ENCODE data around the gene TUG1.

The TUG1 gene

GRCh38 chr22:30926706-30927105, 42.4 kb upstream of the TUG1 start:
- no peak for TF ChIP-seq CTCF (conservative IDR thresholded peaks at IDR 0.05; ENCODE audit: low read depth, low read length)
- H3K4me3 ChIP-seq (ENCODE audit: low read depth, low read length) = no peak overlapping the region
- DNase-seq (ENCODE audit: low read depth) = no peak

GRCh38 chr22:30927806-30928205, 41.3 kb upstream of the TUG1 start:
- no peak for TF ChIP-seq CTCF (conservative IDR thresholded peaks at IDR 0.05; ENCODE audit: low read depth, low read length)
- H3K4me3 ChIP-seq (ENCODE audit: low read depth, low read length) = no peak overlapping the region
- no peak for DNase-seq (ENCODE audit: low read depth)

- no peak for TF ChIP-seq CTCF (conservative IDR thresholded peaks at IDR 0.05; ENCODE audit: low read depth, low read length)
Observed at GRCh38 chr22:30928401-30928800, 40.7 kb upstream of the TUG1 start.

GRCh38 chr22:30930228-30930627, 38.8 kb upstream of the TUG1 start:
- no peak for DNase-seq (ENCODE audit: low read depth)
- no peak for TF ChIP-seq CTCF (conservative IDR thresholded peaks at IDR 0.05; ENCODE audit: low read depth, low read length)
- H3K4me3 ChIP-seq (ENCODE audit: low read depth, low read length) = no peak overlapping the region

More at GRCh38 chr22:30928401-30928800, 40.7 kb upstream of the TUG1 start:
- H3K4me3 ChIP-seq (ENCODE audit: low read depth, low read length) = no peak overlapping the region
- no peak for DNase-seq (ENCODE audit: low read depth)

- no peak for TF ChIP-seq CTCF (conservative IDR thresholded peaks at IDR 0.05; ENCODE audit: low read depth, low read length)
- DNase-seq (ENCODE audit: low read depth) = no peak
- H3K4me3 ChIP-seq (ENCODE audit: low read depth, low read length) = no peak overlapping the region
Observed at GRCh38 chr22:30931541-30932300, 37.3 kb upstream of the TUG1 start.

GRCh38 chr22:30932661-30933060, 36.4 kb upstream of the TUG1 start:
- no peak overlapping the region for H3K4me3 ChIP-seq (ENCODE audit: low read depth, low read length)
- TF ChIP-seq CTCF (conservative IDR thresholded peaks at IDR 0.05; ENCODE audit: low read depth, low read length) = no peak
- DNase-seq (ENCODE audit: low read depth) = no peak

- no peak for TF ChIP-seq CTCF (conservative IDR thresholded peaks at IDR 0.05; ENCODE audit: low read depth, low read length)
- H3K4me3 ChIP-seq (ENCODE audit: low read depth, low read length) = no peak overlapping the region
- no peak for DNase-seq (ENCODE audit: low read depth)
Observed at GRCh38 chr22:30933457-30933856, 35.6 kb upstream of the TUG1 start.

Data from choroid plexus epithelial cell (primary cell).